Hepatocyte (in vitro differentiated cells): ENCODE measurements around the gene GCNT4. TPM values are rescaled to one million over a fixed set of nuclear protein-coding genes. Genes with fewer than 3 reads are reported as not detected.

Experiments used
- DNase-seq: peaks from one replicate; pipeline ENCODE4 v3.0.0-alpha.2; 2016; ENCODE audit warnings: low spot score
- H2AFZ ChIP-seq: fragments of 200-600 bp; sonication (generic); 2 replicates; pipeline ENCODE4 v1.6.0; 2016; ENCODE audit warnings: antibody characterized with exemption, mild to moderate bottlenecking
- H3K27ac ChIP-seq: fragments of 200-600 bp; sonication (generic); 2 replicates; pipeline ENCODE4 v1.5.1; 2016; ENCODE audit warnings: mild to moderate bottlenecking
- H3K27me3 ChIP-seq: fragments of 200-600 bp; sonication (generic); 2 replicates; pipeline ENCODE4 v1.6.1; 2016
- H3K36me3 ChIP-seq: fragments of 200-600 bp; sonication (generic); replicated peaks from 2 replicates; pipeline ENCODE4 v1.5.1; 2016; ENCODE audit warnings: low read depth; ENCODE audit not compliant: insufficient read depth
- H3K4me1 ChIP-seq: fragments of 200-600 bp; sonication (generic); 2 replicates; pipeline ENCODE4 v1.5.1; 2016; ENCODE audit warnings: mild to moderate bottlenecking, moderate library complexity; ENCODE audit not compliant: insufficient read depth
- H3K4me2 ChIP-seq: fragments of 200-600 bp; sonication (generic); 2 replicates; pipeline ENCODE4 v1.6.0; 2016
- H3K4me3 ChIP-seq: fragments of 200-600 bp; sonication (generic); 2 replicates; pipeline ENCODE4 v1.5.1; 2016; ENCODE audit warnings: mild to moderate bottlenecking
- H3K79me2 ChIP-seq: fragments of 200-600 bp; sonication (generic); 2 replicates; pipeline ENCODE4 v1.6.0; 2017; ENCODE audit warnings: mild to moderate bottlenecking
- H3K9me2 ChIP-seq: fragments of 200-600 bp; sonication (generic); replicated peaks from 2 replicates; pipeline ENCODE4 v1.6.0; 2017; ENCODE audit warnings: mild to moderate bottlenecking; ENCODE audit not compliant: insufficient read depth
- H3K9me3 ChIP-seq: fragments of 200-600 bp; sonication (generic); 2 replicates; pipeline ENCODE4 v1.5.1; 2016; ENCODE audit warnings: low read depth, mild to moderate bottlenecking
- H4K20me1 ChIP-seq: fragments of 200-600 bp; sonication (generic); 2 replicates; pipeline ENCODE4 v1.6.0; 2016; ENCODE audit warnings: mild to moderate bottlenecking; ENCODE audit not compliant: insufficient read depth, poor library complexity, severe bottlenecking
- EZH2 ChIP-seq: fragments of 200-600 bp; sonication (generic); IDR thresholded peaks from 2 replicates; pipeline ENCODE4 v1.6.1; 2016; ENCODE audit warnings: antibody characterized with exemption, mild to moderate bottlenecking, borderline replicate concordance
- EZH2phosphoT487 ChIP-seq: fragments of 200-600 bp; sonication (generic); IDR thresholded peaks from one replicate; pipeline ENCODE4 v1.6.1; 2018; ENCODE audit warnings: antibody characterized with exemption, mild to moderate bottlenecking, low read depth, moderate library complexity; ENCODE audit not compliant: unreplicated experiment, severe bottlenecking
- WGBS: methylation state at CpG from one replicate; pipeline ENCODE4 v1.1.6; 2016; ENCODE audit warnings: low lambda C conversion rate; ENCODE audit errors: missing lambda C conversion rate; 5-methylcytosine and 5-hydroxymethylcytosine counted together
- polyA plus RNA-seq: library from polyadenylated mRNA; unstranded; fragments of >200 nt; fragmentation: Nextera tagmentation; extraction: Ambion mirVana; gene quantifications from 2 replicates; pipeline ENCODE4 v1.2.1, GENCODE V29; 2016
- total RNA-seq: library from RNA; depleted of rRNA; stranded (reverse); fragments of >200 nt; gene quantifications from 2 replicates; pipeline ENCODE4 v1.2.3, GENCODE V29; 2014
- TF ChIP-seq, protein P1 (sequence below): fragments of 200-600 bp; sonication (generic); IDR thresholded peaks from 2 replicates; pipeline ENCODE4 v1.5.1; 2016; ENCODE audit warnings: antibody characterized with exemption, mild to moderate bottlenecking; ENCODE audit not compliant: poor library complexity

The GCNT4 gene
- total and polyA plus RNA-seq, 2 experiments from 2014 or later, result 1.5 to 8.3 TPM

- Histone ChIP-seq H2AFZ (no peak overlapping the region), H3K9me3 (no peaks in the 10 kb centered on the region), H3K79me2 (no peaks in the 10 kb centered on the region), H3K4me1 (no peaks in the 10 kb centered on the region), H3K36me3 (no peaks in the 10 kb centered on the region), H3K4me2 (no peak overlapping the region), H4K20me1 (no peaks in the 10 kb centered on the region), H3K9me2 (no peaks in the 10 kb centered on the region), H3K27me3 (no peaks in the 10 kb centered on the region), H3K4me3 (no peak overlapping the region), H3K27ac (no peak overlapping the region)
- TF ChIP-seq, protein P1, sequence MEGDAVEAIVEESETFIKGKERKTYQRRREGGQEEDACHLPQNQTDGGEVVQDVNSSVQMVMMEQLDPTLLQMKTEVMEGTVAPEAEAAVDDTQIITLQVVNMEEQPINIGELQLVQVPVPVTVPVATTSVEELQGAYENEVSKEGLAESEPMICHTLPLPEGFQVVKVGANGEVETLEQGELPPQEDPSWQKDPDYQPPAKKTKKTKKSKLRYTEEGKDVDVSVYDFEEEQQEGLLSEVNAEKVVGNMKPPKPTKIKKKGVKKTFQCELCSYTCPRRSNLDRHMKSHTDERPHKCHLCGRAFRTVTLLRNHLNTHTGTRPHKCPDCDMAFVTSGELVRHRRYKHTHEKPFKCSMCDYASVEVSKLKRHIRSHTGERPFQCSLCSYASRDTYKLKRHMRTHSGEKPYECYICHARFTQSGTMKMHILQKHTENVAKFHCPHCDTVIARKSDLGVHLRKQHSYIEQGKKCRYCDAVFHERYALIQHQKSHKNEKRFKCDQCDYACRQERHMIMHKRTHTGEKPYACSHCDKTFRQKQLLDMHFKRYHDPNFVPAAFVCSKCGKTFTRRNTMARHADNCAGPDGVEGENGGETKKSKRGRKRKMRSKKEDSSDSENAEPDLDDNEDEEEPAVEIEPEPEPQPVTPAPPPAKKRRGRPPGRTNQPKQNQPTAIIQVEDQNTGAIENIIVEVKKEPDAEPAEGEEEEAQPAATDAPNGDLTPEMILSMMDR, result no peak
- TF ChIP-seq EZH2phosphoT487, result no peak
- no peak for TF ChIP-seq EZH2
- 78% methylated on average over 3 of the region's 3 CpGs for WGBS
- DNase-seq, result no peak
These were observed 31.1 kb downstream of the GCNT4 start for GRCh38 chr5:75021219-75021618.

DNA sequence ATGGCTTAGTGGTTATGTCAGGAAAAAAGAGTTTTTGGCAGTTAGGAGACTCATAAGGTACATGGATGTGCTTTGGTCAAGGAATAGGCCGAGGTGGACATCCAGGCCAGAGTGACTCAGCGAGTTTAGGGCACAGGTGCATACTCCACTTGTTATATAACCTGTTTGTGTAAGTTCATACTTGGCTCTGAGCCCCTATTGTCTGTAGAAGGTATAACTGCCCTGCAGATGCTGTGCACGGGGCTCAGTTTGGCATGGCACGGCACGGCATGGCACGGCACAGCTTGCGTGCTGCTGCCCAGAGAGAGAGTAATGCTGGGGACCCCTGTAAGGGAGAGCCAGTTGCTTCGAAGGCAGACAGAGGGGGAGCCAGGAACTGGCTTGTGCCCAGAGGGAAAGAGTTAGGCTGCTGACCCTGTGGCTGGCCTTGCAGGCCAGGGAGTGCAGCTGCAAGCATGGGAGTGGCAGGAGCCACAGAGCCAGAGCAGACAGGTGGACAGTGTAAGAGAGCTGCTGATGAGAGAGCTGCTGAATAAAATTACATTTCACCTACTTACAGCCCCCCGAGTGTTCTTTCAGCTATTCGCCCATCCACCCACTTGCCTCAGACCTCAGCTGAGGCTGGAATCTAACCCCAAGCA lies 32.2 kb downstream of the GCNT4 start:
- H3K4me2 ChIP-seq, result no peak overlapping the region
- H3K79me2 ChIP-seq, result no peaks in the 10 kb centered on the region
- no peak overlapping the region for H2AFZ ChIP-seq
- 94% methylated on average over 10 of the region's 10 CpGs for WGBS
- no peaks in the 10 kb centered on the region for H4K20me1 ChIP-seq
- no peaks in the 10 kb centered on the region for H3K36me3 ChIP-seq
- no peak overlapping the region for H3K27ac ChIP-seq
- no peaks in the 10 kb centered on the region for H3K9me2 ChIP-seq
- H3K27me3 ChIP-seq, result no peaks in the 10 kb centered on the region
- H3K4me1 ChIP-seq, result no peaks in the 10 kb centered on the region
- H3K4me3 ChIP-seq, result no peak overlapping the region
- no peak for TF ChIP-seq EZH2phosphoT487
- no peak for TF ChIP-seq EZH2
- TF ChIP-seq, protein P1, result no peak
- H3K9me3 ChIP-seq, result no peaks in the 10 kb centered on the region
- DNase-seq, result no peak

DNA sequence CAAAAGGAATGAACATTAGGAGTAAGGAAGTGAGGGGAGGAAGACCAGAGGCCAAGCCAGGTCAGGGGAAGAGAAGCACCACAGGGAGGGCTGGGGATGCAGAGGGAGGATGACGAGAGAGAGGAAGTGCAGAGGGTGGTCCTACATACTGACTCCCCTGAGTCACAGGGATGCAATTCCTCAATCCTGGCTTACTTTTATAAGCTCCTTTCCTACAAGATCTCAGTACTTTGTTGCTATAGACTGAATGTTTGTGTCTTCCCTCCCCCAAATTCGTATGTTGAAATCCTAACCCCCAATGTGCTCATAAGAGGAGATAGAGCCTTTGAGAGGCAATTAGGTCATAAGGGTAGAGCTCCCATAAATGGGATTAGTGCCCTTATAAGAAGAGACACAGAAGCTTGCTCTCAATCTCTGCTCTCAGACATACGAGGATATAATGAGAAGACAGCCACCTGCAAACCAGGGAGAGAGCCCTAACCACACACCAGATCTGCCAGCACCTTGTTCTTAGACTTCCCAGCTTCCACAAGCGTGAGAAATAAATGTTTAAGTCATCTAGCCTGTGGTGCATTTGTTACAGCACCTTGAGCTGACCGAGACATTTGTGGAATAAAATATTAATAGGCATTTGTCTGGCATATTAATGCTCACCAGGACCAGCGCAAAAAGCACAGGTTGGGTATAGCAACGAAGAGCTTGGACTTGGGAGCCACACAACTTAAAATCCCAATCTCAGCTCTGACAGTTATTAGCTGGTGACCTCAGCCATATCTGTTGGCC lies 33.4 kb downstream of the GCNT4 start:
- Histone ChIP-seq H3K4me1 (no peaks in the 10 kb centered on the region), H3K4me3 (no peak overlapping the region), H4K20me1 (no peaks in the 10 kb centered on the region), H3K36me3 (no peaks in the 10 kb centered on the region), H2AFZ (no peak overlapping the region), H3K79me2 (no peaks in the 10 kb centered on the region), H3K4me2 (no peak overlapping the region), H3K9me3 (no peaks in the 10 kb centered on the region), H3K9me2 (no peaks in the 10 kb centered on the region), H3K27me3 (no peaks in the 10 kb centered on the region), H3K27ac (no peak overlapping the region)
- no peak for DNase-seq
- TF ChIP-seq, protein P1, result no peak
- no peak for TF ChIP-seq EZH2phosphoT487
- TF ChIP-seq EZH2, result no peak
- WGBS, result 83% methylated on average over 7 of the region's 7 CpGs
